ENCODE results near the gene ANXA4.
"Not testable (repeated sequence)": the region's sequence is repeated elsewhere in the genome, so short reads cannot be mapped to it uniquely, and the experiment has no call there.

Gene ANXA4

GRCh38 chr2:69780921-69781320 lies 39.0 kb downstream of the ANXA4 start:
- no peak for DNase-seq

- peak; percentile 71 for DNase-seq
These were observed 39.7 kb downstream of the ANXA4 start for GRCh38 chr2:69781321-69782248.

GRCh38 chr2:69784228-69784627 lies 42.3 kb downstream of the ANXA4 start:
- no peak for DNase-seq

- DNase-seq = no peak
These were observed 43.4 kb downstream of the ANXA4 start for GRCh38 chr2:69785358-69785757.

GRCh38 chr2:69786052-69786560 lies 44.2 kb downstream of the ANXA4 start:
- DNase-seq = no peak

- DNase-seq = peak; percentile 46
These were observed 47.3 kb downstream of the ANXA4 start for GRCh38 chr2:69789175-69789721.

GRCh38 chr2:69789772-69790600 lies 48.1 kb downstream of the ANXA4 start:
- DNase-seq = no peak

GRCh38 chr2:69790601-69790959 lies 48.6 kb downstream of the ANXA4 start:
- DNase-seq = no peak

GRCh38 chr2:69791045-69791444 lies 49.1 kb downstream of the ANXA4 start:
- no peak for DNase-seq

- no peak for DNase-seq
These were observed 54.2 kb downstream of the ANXA4 start for GRCh38 chr2:69796174-69796573.

- no peak for DNase-seq
These were observed 55.3 kb downstream of the ANXA4 start for GRCh38 chr2:69797235-69797634.

GRCh38 chr2:69797836-69798289 lies 55.9 kb downstream of the ANXA4 start:
- DNase-seq = no peak

- peak; percentile 70 for DNase-seq
These were observed 56.5 kb downstream of the ANXA4 start for GRCh38 chr2:69798290-69798908.

GRCh38 chr2:69798909-69799526 lies 57.1 kb downstream of the ANXA4 start:
- DNase-seq = peak; percentile 97

- no peak for DNase-seq
These were observed 59.9 kb downstream of the ANXA4 start for GRCh38 chr2:69801745-69802290.

GRCh38 chr2:69802781-69803367 lies 60.9 kb downstream of the ANXA4 start:
- DNase-seq = not testable (repeated sequence)

GRCh38 chr2:69804416-69804815 lies 62.5 kb downstream of the ANXA4 start:
- DNase-seq = no peak

GRCh38 chr2:69805887-69806286 lies 64.0 kb downstream of the ANXA4 start:
- DNase-seq = no peak

- no peak for DNase-seq
These were observed 66.0 kb downstream of the ANXA4 start for GRCh38 chr2:69807821-69808540.

GRCh38 chr2:69810550-69810949 lies 68.6 kb downstream of the ANXA4 start:
- DNase-seq = no peak

- no peak for DNase-seq
These were observed 69.1 kb downstream of the ANXA4 start for GRCh38 chr2:69811018-69811417.
